ENCODE measurements around the gene DDR2. TPM values are rescaled to one million over a fixed set of nuclear protein-coding genes. Genes with fewer than 3 reads are reported as not detected.
A peak's percentile ranks its signal among the peaks of the same experiment; 100 is the strongest.
"Not testable (repeated sequence)": the region's sequence is repeated elsewhere in the genome, so short reads cannot be mapped to it uniquely, and the experiment has no call there.

Gene DDR2
- total RNA-seq (2014; rRNA removed; shearing (Covaris generic)) (194 and 196 TPM in 2 replicates), polyA plus RNA-seq (2016; fragmentation: Nextera tagmentation; extraction: Ambion mirVana) (94.7 and 96.1 TPM in 2 replicates)

DNA sequence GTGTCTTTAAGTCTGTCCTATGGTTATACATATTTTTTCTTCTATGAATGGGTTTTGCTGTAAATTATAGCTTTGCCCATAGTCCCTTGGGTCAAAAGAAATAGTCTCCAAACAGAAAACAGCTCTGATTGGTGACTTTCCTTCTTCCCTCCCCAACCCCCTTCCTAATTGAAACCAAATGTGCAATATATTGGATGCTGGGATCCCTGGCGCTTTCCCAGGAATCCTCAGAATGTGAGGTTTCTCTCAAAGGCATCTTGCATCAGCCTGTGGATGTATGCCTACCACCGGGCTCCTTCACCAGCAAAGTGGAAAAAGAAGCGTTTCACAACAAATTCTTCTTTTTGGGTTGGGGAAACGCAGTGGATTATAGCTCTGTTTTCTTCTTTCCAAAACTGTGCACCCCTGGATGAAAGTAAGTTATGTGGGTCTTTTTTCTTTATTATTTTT, at the start of gene DDR2:
Gene DDR2 (plus strand): TSS at position 248 of the 450 bp plus-strand sequence. CDS start 86,600 bp downstream, outside the sequence.
- peaks cover 63% of the 10 kb centered on the region for H3K79me2 ChIP-seq (ENCODE audit: insufficient read depth)
- TF ChIP-seq EZH2 (IDR thresholded peaks at IDR 0.05; ENCODE audit: insufficient read depth, poor library complexity, severe bottlenecking) = no peak
- no peak for TF ChIP-seq EZH2phosphoT487 (IDR thresholded peaks at IDR 0.05; ENCODE audit: insufficient read depth, low read depth)
- in situ Hi-C loops (cut with MboI) = no loop called here
- no peaks in the 10 kb centered on the region for H3K27me3 ChIP-seq (replicated peaks; ENCODE audit: insufficient read depth)
- peaks cover 69% of the 10 kb centered on the region for H3F3A ChIP-seq (ENCODE audit: insufficient read depth)
- peak within 1 kb of the TSS; percentile 40 for H2AFZ ChIP-seq
- H3K9me2 ChIP-seq (ENCODE audit: insufficient read depth) = no peaks in the 10 kb centered on the region
- H3K4me2 ChIP-seq (ENCODE audit: unreplicated experiment) = peak within 1 kb of the TSS; percentile 100
- H3K4me1 ChIP-seq (ENCODE audit: insufficient read depth) = peaks cover 60% of the 10 kb centered on the region
- H3K9ac ChIP-seq = peak within 1 kb of the TSS; percentile 99
- H4K20me1 ChIP-seq (ENCODE audit: insufficient read depth) = peaks cover 4% of the 10 kb centered on the region; the same call in 1 of the 2 replicates
- H3K4me3 ChIP-seq = peak within 1 kb of the TSS; percentile 100
- 0 to 1% methylated on average over 4 of the region's 4 CpGs for WGBS, 2 experiments (ENCODE audit: low coverage in 1 of 2, low lambda C conversion rate in 2 of 2, missing lambda C conversion rate in 2 of 2)
- DNase-seq = peak; percentile 96
- H3K27ac ChIP-seq = peak within 1 kb of the TSS; percentile 99
- no peaks in the 10 kb centered on the region for H3K36me3 ChIP-seq (ENCODE audit: low read depth)
- H3K9me3 ChIP-seq (ENCODE audit: low read depth) = no peaks in the 10 kb centered on the region

GRCh38 chr1:162582901-162583300, 49.4 kb upstream of the DDR2 start:
- H4K20me1 ChIP-seq (ENCODE audit: insufficient read depth) = not testable (repeated sequence)

GRCh38 chr1:162585101-162585500, 47.2 kb upstream of the DDR2 start:
- H3K9ac ChIP-seq; H3K9me2 ChIP-seq (ENCODE audit: insufficient read depth); H4K20me1 ChIP-seq (ENCODE audit: insufficient read depth); H3K4me1 ChIP-seq (ENCODE audit: insufficient read depth); H3K27ac ChIP-seq; H2AFZ ChIP-seq; H3K9me3 ChIP-seq (ENCODE audit: low read depth); H3K4me3 ChIP-seq; H3K4me2 ChIP-seq (ENCODE audit: unreplicated experiment); DNase-seq; H3K27me3 ChIP-seq (replicated peaks; ENCODE audit: insufficient read depth); in situ Hi-C loops (cut with MboI): not testable (repeated sequence)
- Histone ChIP-seq H3K79me2 (ENCODE audit: insufficient read depth) (peaks cover 96% of the 10 kb centered on the region), H3F3A (ENCODE audit: insufficient read depth) (peaks cover 92% of the 10 kb centered on the region), H3K36me3 (ENCODE audit: low read depth) (peaks cover 95% of the 10 kb centered on the region)
- 96 to 98% methylated on average over 4 of the region's 4 CpGs for WGBS, 2 experiments (ENCODE audit: low coverage in 1 of 2, low lambda C conversion rate in 2 of 2, missing lambda C conversion rate in 2 of 2)

More at GRCh38 chr1:162582901-162583300, 49.4 kb upstream of the DDR2 start:
- H3K4me2 ChIP-seq (ENCODE audit: unreplicated experiment); H3K4me1 ChIP-seq (ENCODE audit: insufficient read depth); H3K4me3 ChIP-seq; H3K27me3 ChIP-seq (replicated peaks; ENCODE audit: insufficient read depth); DNase-seq; H3K9me3 ChIP-seq (ENCODE audit: low read depth); H3K9me2 ChIP-seq (ENCODE audit: insufficient read depth); H2AFZ ChIP-seq; H3K9ac ChIP-seq; in situ Hi-C loops (cut with MboI): not testable (repeated sequence)
- 89 to 90% methylated on average over 5 to 6 of the region's 6 CpGs for WGBS, 2 experiments (ENCODE audit: low coverage in 1 of 2, low lambda C conversion rate in 2 of 2, missing lambda C conversion rate in 2 of 2)
- H3K79me2 ChIP-seq (ENCODE audit: insufficient read depth) = peaks cover 100% of the 10 kb centered on the region
- H3K36me3 ChIP-seq (ENCODE audit: low read depth) = peaks cover 98% of the 10 kb centered on the region
- 0 out of 2 replicates have a peak overlapping the region, but pooled peaks have one; percentile 9 for H3K27ac ChIP-seq
- peaks cover 96% of the 10 kb centered on the region for H3F3A ChIP-seq (ENCODE audit: insufficient read depth)

DNA sequence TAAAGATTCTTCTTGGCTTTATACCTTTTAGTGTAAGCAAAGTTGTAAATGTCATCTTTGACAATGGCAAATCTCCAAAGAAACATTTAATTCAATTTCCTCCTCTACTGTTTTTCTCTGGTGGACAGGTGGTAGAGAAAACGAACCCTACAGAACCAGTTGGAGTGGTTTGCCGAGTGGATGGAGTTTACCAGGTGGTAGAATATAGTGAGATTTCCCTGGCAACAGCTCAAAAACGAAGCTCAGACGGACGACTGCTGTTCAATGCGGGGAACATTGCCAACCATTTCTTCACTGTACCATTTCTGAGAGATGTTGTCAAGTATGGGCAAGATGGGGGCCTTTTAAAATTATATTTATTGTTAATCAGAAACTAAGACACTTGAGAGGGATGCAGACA, 44.9 kb upstream of the DDR2 start:
- Histone ChIP-seq H3K36me3 (ENCODE audit: low read depth) (peaks cover 94% of the 10 kb centered on the region), H3F3A (ENCODE audit: insufficient read depth) (peaks cover 92% of the 10 kb centered on the region), H2AFZ (no peak overlapping the region), H3K27ac (peak overlapping the region; percentile 13; the same call in 1 of the 2 replicates), H3K79me2 (ENCODE audit: insufficient read depth) (peaks cover 95% of the 10 kb centered on the region), H3K4me2 (ENCODE audit: unreplicated experiment) (no peak overlapping the region), H3K4me1 (ENCODE audit: insufficient read depth) (peaks cover 6% of the 10 kb centered on the region; the same call in 1 of the 2 replicates), H3K9me3 (ENCODE audit: low read depth) (no peaks in the 10 kb centered on the region), H4K20me1 (ENCODE audit: insufficient read depth) (no peaks in the 10 kb centered on the region), H3K27me3 (replicated peaks; ENCODE audit: insufficient read depth) (no peaks in the 10 kb centered on the region), H3K9ac (no peak overlapping the region), H3K9me2 (ENCODE audit: insufficient read depth) (no peaks in the 10 kb centered on the region), H3K4me3 (no peak overlapping the region)
- in situ Hi-C loops (cut with MboI) = no loop called here
- TF ChIP-seq EZH2phosphoT487 (IDR thresholded peaks at IDR 0.05; ENCODE audit: insufficient read depth, low read depth) (no peak), EZH2 (IDR thresholded peaks at IDR 0.05; ENCODE audit: insufficient read depth, poor library complexity, severe bottlenecking) (no peak)
- no peak for DNase-seq
- 75 to 78% methylated on average over 6 of the region's 6 CpGs for WGBS, 2 experiments (ENCODE audit: low coverage in 1 of 2, low lambda C conversion rate in 2 of 2, missing lambda C conversion rate in 2 of 2)
